HG03469 (cell line): Measurements from ENCODE around the gene WWOX.

Experiments
- ATAC-seq: cut with Tn5 transposase; IDR thresholded peaks from one replicate; pipeline ENCODE4 v1.9.1; 2021; ENCODE audit warnings: mild to moderate bottlenecking, moderate library complexity, moderate number of reproducible peaks; ENCODE audit not compliant: unreplicated experiment

The WWOX gene

GRCh38 chr16:78993346-78993745 lies 893.9 kb downstream of the WWOX start:
- no peak for ATAC-seq

- ATAC-seq, result no peak
Observed at GRCh38 chr16:78994135-78994745, 894.8 kb downstream of the WWOX start.

GRCh38 chr16:78995441-78995840 lies 896.0 kb downstream of the WWOX start:
- ATAC-seq, result no peak

- no peak for ATAC-seq
Observed at GRCh38 chr16:78996790-78997189, 897.3 kb downstream of the WWOX start.

GRCh38 chr16:78998879-78999278 lies 899.4 kb downstream of the WWOX start:
- no peak for ATAC-seq

GRCh38 chr16:79001156-79001967 lies 901.9 kb downstream of the WWOX start:
- no peak for ATAC-seq

- ATAC-seq, result no peak
Observed at GRCh38 chr16:79003026-79003609, 903.7 kb downstream of the WWOX start.

GRCh38 chr16:79004309-79004708 lies 904.9 kb downstream of the WWOX start:
- no peak for ATAC-seq

- ATAC-seq, result no peak
Observed at GRCh38 chr16:79005096-79005495, 905.6 kb downstream of the WWOX start.

GRCh38 chr16:79006206-79006605 lies 906.8 kb downstream of the WWOX start:
- ATAC-seq, result no peak

GRCh38 chr16:79006765-79007164 lies 907.3 kb downstream of the WWOX start:
- ATAC-seq, result no peak

- ATAC-seq, result peak; percentile 58
Observed at GRCh38 chr16:79007614-79008013, 908.2 kb downstream of the WWOX start.

- no peak for ATAC-seq
Observed at GRCh38 chr16:79008036-79008868, 908.8 kb downstream of the WWOX start.

GRCh38 chr16:79008869-79009179 lies 909.4 kb downstream of the WWOX start:
- no peak for ATAC-seq

GRCh38 chr16:79009896-79010295 lies 910.4 kb downstream of the WWOX start:
- ATAC-seq, result no peak

GRCh38 chr16:79011282-79011681 lies 911.8 kb downstream of the WWOX start:
- no peak for ATAC-seq

GRCh38 chr16:79012671-79013434 lies 913.4 kb downstream of the WWOX start:
- no peak for ATAC-seq

- ATAC-seq, result no peak
Observed at GRCh38 chr16:79013930-79014660, 914.6 kb downstream of the WWOX start.

- ATAC-seq, result no peak
Observed at GRCh38 chr16:79018650-79019429, 919.4 kb downstream of the WWOX start.
